ENCODE measurements around the gene SH3BP1. TPM values are rescaled to one million over a fixed set of nuclear protein-coding genes. Genes with fewer than 3 reads are reported as not detected.

The SH3BP1 gene
- total and polyA plus RNA-seq, 2 donors (not counting 1 experiment from before 2014, with no cell fraction given) = 44.0 to 69.7 TPM

DNA sequence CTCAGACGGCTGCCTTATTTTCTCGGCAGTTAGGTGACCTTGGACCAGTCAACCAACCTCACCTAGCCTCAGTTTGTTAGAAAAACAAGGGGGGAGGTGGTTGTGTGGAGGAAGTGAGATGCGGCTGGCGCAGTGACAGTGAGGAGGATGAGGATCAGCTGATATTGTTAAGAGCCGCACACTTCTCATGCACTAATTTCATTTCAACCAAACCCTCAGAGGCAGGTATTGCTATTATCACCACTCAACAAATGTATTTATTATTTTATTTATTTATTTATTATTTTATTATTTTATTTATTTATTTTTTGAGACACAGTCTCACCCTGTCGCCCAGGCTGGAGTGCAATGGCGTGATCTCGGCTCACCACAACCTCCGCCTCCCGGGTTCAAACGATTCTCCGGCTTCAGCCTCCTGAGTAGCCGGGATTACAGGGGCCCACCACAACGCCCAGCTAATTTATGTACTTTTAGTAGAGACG lies 38.1 kb downstream of the SH3BP1 start:
- DNase-seq = no peak
- H3K27ac Mint-ChIP-seq = peak overlapping the region; percentile 97
- H3K27me3 Mint-ChIP-seq = no peaks in the 10 kb centered on the region
- H4K20me1 ChIP-seq (ENCODE audit: control insufficient read depth, insufficient read depth, low read length, poor library complexity, severe bottlenecking) = no peaks in the 10 kb centered on the region
- intact Hi-C loops (cut with micrococcal nuclease) = loop anchor here (1.0 to 2.0 kb wide), 7 partner anchors 9 to 167 kb away; partner anchors contain the start of genes ANKRD54, GGA1, NOL12 and PDXP
- peak overlapping the region; percentile 82 for H2AFZ ChIP-seq (ENCODE audit: insufficient read depth, low read depth, low read length, poor library complexity, severe bottlenecking)
- no peaks in the 10 kb centered on the region for H3K9me3 ChIP-seq (ENCODE audit: control extremely low read depth in 1 of 3, control insufficient read depth in 2 of 3, insufficient read depth in 1 of 3, low read length in 2 of 3)
- H3K4me3 Mint-ChIP-seq = peak overlapping the region; percentile 96
- peak; percentile 19 for ATAC-seq (ENCODE audit: low read depth)
- WGBS (ENCODE audit: insufficient coverage) = 73% methylated on average over 9 of the region's 15 CpGs
- H3K4me2 ChIP-seq (replicated peaks; ENCODE audit: low read depth, low read length, poor library complexity, severe bottlenecking) = peak overlapping the region; percentile 91
- H3K79me2 ChIP-seq (ENCODE audit: control insufficient read depth, insufficient read depth, low read length) = peaks cover 25% of the 10 kb centered on the region
- H3K27ac ChIP-seq (ENCODE audit: low read length in 2 of 2) = peak overlapping the region; percentile 98
- ChIA-PET CTCF (interaction anchor here (1.2 to 23.0 kb wide), 5 partner anchors 9 to 71 kb away, joined by 5 to 501 read pairs (median 185); partner anchors contain the start of genes LGALS1, NOL12, PDXP and SH3BP1), POLR2A (interaction anchor here (0.6 to 3.9 kb wide), 11 partner anchors 8 to 1147 kb away, joined by 3 to 44 read pairs (median 5); partner anchors contain the start of genes GGA1, NOL12 and PDXP)
- H3K9ac ChIP-seq (ENCODE audit: low read length) = peak overlapping the region; percentile 87
- no peak for TF ChIP-seq EZH2 (IDR thresholded peaks at IDR 0.05; ENCODE audit: borderline replicate concordance, insufficient read depth, low read depth, low read length, poor library complexity, severe bottlenecking)
- TF ChIP-seq, protein P1, sequence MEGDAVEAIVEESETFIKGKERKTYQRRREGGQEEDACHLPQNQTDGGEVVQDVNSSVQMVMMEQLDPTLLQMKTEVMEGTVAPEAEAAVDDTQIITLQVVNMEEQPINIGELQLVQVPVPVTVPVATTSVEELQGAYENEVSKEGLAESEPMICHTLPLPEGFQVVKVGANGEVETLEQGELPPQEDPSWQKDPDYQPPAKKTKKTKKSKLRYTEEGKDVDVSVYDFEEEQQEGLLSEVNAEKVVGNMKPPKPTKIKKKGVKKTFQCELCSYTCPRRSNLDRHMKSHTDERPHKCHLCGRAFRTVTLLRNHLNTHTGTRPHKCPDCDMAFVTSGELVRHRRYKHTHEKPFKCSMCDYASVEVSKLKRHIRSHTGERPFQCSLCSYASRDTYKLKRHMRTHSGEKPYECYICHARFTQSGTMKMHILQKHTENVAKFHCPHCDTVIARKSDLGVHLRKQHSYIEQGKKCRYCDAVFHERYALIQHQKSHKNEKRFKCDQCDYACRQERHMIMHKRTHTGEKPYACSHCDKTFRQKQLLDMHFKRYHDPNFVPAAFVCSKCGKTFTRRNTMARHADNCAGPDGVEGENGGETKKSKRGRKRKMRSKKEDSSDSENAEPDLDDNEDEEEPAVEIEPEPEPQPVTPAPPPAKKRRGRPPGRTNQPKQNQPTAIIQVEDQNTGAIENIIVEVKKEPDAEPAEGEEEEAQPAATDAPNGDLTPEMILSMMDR (IDR thresholded peaks at IDR 0.05) = no peak
- H3K36me3 ChIP-seq (replicated peaks in 1 of 2; ENCODE audit: control extremely low read depth in 1 of 2, control insufficient read depth in 1 of 2, extremely low read depth in 1 of 2, insufficient read depth in 2 of 2, low read length in 1 of 2) = no peaks in the 10 kb centered on the region
- no peaks in the 10 kb centered on the region for H3K9me3 Mint-ChIP-seq (ENCODE audit: insufficient read depth)
- H3K4me1 ChIP-seq (ENCODE audit: control insufficient read depth in 2 of 2, insufficient read depth in 2 of 2, low read length in 2 of 2) = peaks cover 28 to 57% of the 10 kb centered on the region in 2 donors
- peaks cover 50% of the 10 kb centered on the region for H3K4me1 Mint-ChIP-seq
- peak overlapping the region; percentile 48 to 92 (median 76) for H3K4me3 ChIP-seq (ENCODE audit: control extremely low read depth in 1 of 5, extremely low read depth in 1 of 5, insufficient read depth in 1 of 5, low read depth in 2 of 5, low read length in 4 of 5)
- no peaks in the 10 kb centered on the region for H3K27me3 ChIP-seq (replicated peaks in 1 of 4; ENCODE audit: control extremely low read depth in 1 of 4, control insufficient read depth in 3 of 4, insufficient read depth in 4 of 4, low read length in 3 of 4)

DNA sequence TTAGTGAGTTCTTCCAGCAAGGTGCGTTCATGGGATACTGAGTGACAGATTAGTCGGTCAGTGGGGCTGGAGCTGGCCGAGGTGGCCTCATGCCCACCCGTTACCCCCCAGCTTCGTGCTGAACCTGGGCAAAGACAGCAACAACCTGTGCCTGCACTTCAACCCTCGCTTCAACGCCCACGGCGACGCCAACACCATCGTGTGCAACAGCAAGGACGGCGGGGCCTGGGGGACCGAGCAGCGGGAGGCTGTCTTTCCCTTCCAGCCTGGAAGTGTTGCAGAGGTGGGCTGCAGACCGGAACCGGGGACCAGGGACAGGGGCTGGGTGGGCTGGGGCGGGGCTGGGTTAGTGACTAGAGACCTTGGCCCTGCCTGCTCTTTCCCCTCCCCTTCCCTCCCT lies 38.9 kb downstream of the SH3BP1 start:
- peaks cover 21 to 48% of the 10 kb centered on the region in 2 donors for H3K4me1 ChIP-seq (ENCODE audit: control insufficient read depth in 2 of 2, insufficient read depth in 2 of 2, low read length in 2 of 2)
- ChIA-PET CTCF (interaction anchor here (0.7 to 23.0 kb wide), 5 partner anchors 13 to 178 kb away, joined by 3 to 501 read pairs (median 185); partner anchors contain the start of genes LGALS1, PDXP and SH3BP1), POLR2A (interaction anchor here (0.7 to 1.7 kb wide), 2 partner anchors 7 to 44 kb away, joined by 3 to 10 read pairs; partner anchors contain the start of gene NOL12)
- ATAC-seq (ENCODE audit: low read depth) = no peak
- H4K20me1 ChIP-seq (ENCODE audit: control insufficient read depth, insufficient read depth, low read length, poor library complexity, severe bottlenecking) = no peaks in the 10 kb centered on the region
- intact Hi-C loops (cut with micrococcal nuclease) = no loop called here
- no peak overlapping the region for H3K9ac ChIP-seq (ENCODE audit: low read length)
- H3K4me3 Mint-ChIP-seq = no peak overlapping the region
- H3K79me2 ChIP-seq (ENCODE audit: control insufficient read depth, insufficient read depth, low read length) = peaks cover 25% of the 10 kb centered on the region
- H3K27ac Mint-ChIP-seq = no peak overlapping the region
- H3K36me3 ChIP-seq (replicated peaks in 1 of 2; ENCODE audit: control extremely low read depth in 1 of 2, control insufficient read depth in 1 of 2, extremely low read depth in 1 of 2, insufficient read depth in 2 of 2, low read length in 1 of 2) = no peaks in the 10 kb centered on the region
- WGBS (ENCODE audit: insufficient coverage) = 88% methylated on average over 13 of the region's 18 CpGs
- no peak for DNase-seq
- no peaks in the 10 kb centered on the region for H3K9me3 Mint-ChIP-seq (ENCODE audit: insufficient read depth)
- peaks cover 41% of the 10 kb centered on the region for H3K4me1 Mint-ChIP-seq
- TF ChIP-seq EZH2 (IDR thresholded peaks at IDR 0.05; ENCODE audit: borderline replicate concordance, insufficient read depth, low read depth, low read length, poor library complexity, severe bottlenecking) = no peak
- TF ChIP-seq, protein P1 (IDR thresholded peaks at IDR 0.05) = no peak
- no peaks in the 10 kb centered on the region for H3K9me3 ChIP-seq (ENCODE audit: control extremely low read depth in 1 of 3, control insufficient read depth in 2 of 3, insufficient read depth in 1 of 3, low read length in 2 of 3)
- peak overlapping the region in 1 of 2 donors; percentile 98 for H3K27ac ChIP-seq (ENCODE audit: low read length in 2 of 2)
- no peaks in the 10 kb centered on the region for H3K27me3 ChIP-seq (replicated peaks in 1 of 4; ENCODE audit: control extremely low read depth in 1 of 4, control insufficient read depth in 3 of 4, insufficient read depth in 4 of 4, low read length in 3 of 4)
- H2AFZ ChIP-seq (ENCODE audit: insufficient read depth, low read depth, low read length, poor library complexity, severe bottlenecking) = no peak overlapping the region
- peak overlapping the region; percentile 91 for H3K4me2 ChIP-seq (replicated peaks; ENCODE audit: low read depth, low read length, poor library complexity, severe bottlenecking)
- no peaks in the 10 kb centered on the region for H3K27me3 Mint-ChIP-seq
- H3K4me3 ChIP-seq (ENCODE audit: control extremely low read depth in 1 of 5, extremely low read depth in 1 of 5, insufficient read depth in 1 of 5, low read depth in 2 of 5, low read length in 4 of 5) = no peak overlapping the region

All from B cell (primary cell).